ENCODE data around the gene GNB3.
A peak's percentile ranks its signal among the peaks of the same experiment; 100 is the strongest.

GNB3 gene

GRCh38 chr12:6838854-6839253 is 1.9 kb upstream of the GNB3 start:
- Histone ChIP-seq H3K27me3 (no peaks in the 10 kb centered on the region), H3K9me3 (no peaks in the 10 kb centered on the region)
- no peak for DNase-seq

GRCh38 chr12:6839482-6840201 is 1.1 kb upstream of the GNB3 start:
- no peak for DNase-seq
- TF ChIP-seq CTCF (IDR thresholded peaks at IDR 0.05; ENCODE audit: low read depth, low read length), result no peak
- Histone ChIP-seq H3K9me3 (no peaks in the 10 kb centered on the region), H3K4me3 (ENCODE audit: low read depth, low read length) (no peak overlapping the region), H3K27me3 (no peaks in the 10 kb centered on the region), H3K4me1 (no peaks in the 10 kb centered on the region), H3K36me3 (peaks cover 76% of the 10 kb centered on the region)

More at GRCh38 chr12:6838854-6839253, 1.9 kb upstream of the GNB3 start:
- TF ChIP-seq CTCF (IDR thresholded peaks at IDR 0.05; ENCODE audit: low read depth, low read length), result no peak
- Histone ChIP-seq H3K4me1 (no peaks in the 10 kb centered on the region), H3K36me3 (peaks cover 78% of the 10 kb centered on the region), H3K4me3 (ENCODE audit: low read depth, low read length) (no peak overlapping the region)

GRCh38 chr12:6840330-6840729 is 395 bp upstream of the GNB3 start:
- peaks cover 78% of the 10 kb centered on the region for H3K36me3 ChIP-seq
- TF ChIP-seq CTCF (IDR thresholded peaks at IDR 0.05; ENCODE audit: low read depth, low read length), result no peak
- DNase-seq, result no peak
- H3K9me3 ChIP-seq, result no peaks in the 10 kb centered on the region
- H3K4me1 ChIP-seq, result no peaks in the 10 kb centered on the region
- no peak overlapping the region for H3K4me3 ChIP-seq (ENCODE audit: low read depth, low read length)
- no peaks in the 10 kb centered on the region for H3K27me3 ChIP-seq

- H3K36me3 ChIP-seq, result peaks cover 86% of the 10 kb centered on the region
- no peaks in the 10 kb centered on the region for H3K4me1 ChIP-seq
- DNase-seq, result no peak
Observed at GRCh38 chr12:6842075-6842474, 1.4 kb downstream of the GNB3 start.

GRCh38 chr12:6843118-6843902 is 2.6 kb downstream of the GNB3 start:
- peaks cover 83% of the 10 kb centered on the region for H3K36me3 ChIP-seq
- H3K27me3 ChIP-seq, result no peaks in the 10 kb centered on the region
- H3K9me3 ChIP-seq, result no peaks in the 10 kb centered on the region
- H3K4me1 ChIP-seq, result no peaks in the 10 kb centered on the region
- no peak for DNase-seq
- H3K4me3 ChIP-seq (ENCODE audit: low read depth, low read length), result no peak overlapping the region
- 0 out of 2 replicates have a peak, but pooled peaks have one; percentile 6 for TF ChIP-seq CTCF (IDR thresholded peaks at IDR 0.05; ENCODE audit: low read depth, low read length)

More at GRCh38 chr12:6842075-6842474, 1.4 kb downstream of the GNB3 start:
- H3K4me3 ChIP-seq (ENCODE audit: low read depth, low read length), result no peak overlapping the region
- H3K9me3 ChIP-seq, result no peaks in the 10 kb centered on the region
- no peaks in the 10 kb centered on the region for H3K27me3 ChIP-seq
- TF ChIP-seq CTCF (IDR thresholded peaks at IDR 0.05; ENCODE audit: low read depth, low read length), result no peak

- Histone ChIP-seq H3K9me3 (no peaks in the 10 kb centered on the region), H3K36me3 (peaks cover 85% of the 10 kb centered on the region), H3K4me1 (no peaks in the 10 kb centered on the region), H3K4me3 (ENCODE audit: low read depth, low read length) (no peak overlapping the region), H3K27me3 (no peaks in the 10 kb centered on the region)
- DNase-seq, result no peak
- no peak for TF ChIP-seq CTCF (IDR thresholded peaks at IDR 0.05; ENCODE audit: low read depth, low read length)
Observed at GRCh38 chr12:6845395-6845794, 4.7 kb downstream of the GNB3 start.

Measured in BE2C (cell line).